HCEC 1CT (cell line): ENCODE data around the gene TRAM2.

Experiments
- DNase-seq: peaks from one replicate; pipeline ENCODE4 v3.0.0-alpha.2; 2017

Gene TRAM2, protein sequence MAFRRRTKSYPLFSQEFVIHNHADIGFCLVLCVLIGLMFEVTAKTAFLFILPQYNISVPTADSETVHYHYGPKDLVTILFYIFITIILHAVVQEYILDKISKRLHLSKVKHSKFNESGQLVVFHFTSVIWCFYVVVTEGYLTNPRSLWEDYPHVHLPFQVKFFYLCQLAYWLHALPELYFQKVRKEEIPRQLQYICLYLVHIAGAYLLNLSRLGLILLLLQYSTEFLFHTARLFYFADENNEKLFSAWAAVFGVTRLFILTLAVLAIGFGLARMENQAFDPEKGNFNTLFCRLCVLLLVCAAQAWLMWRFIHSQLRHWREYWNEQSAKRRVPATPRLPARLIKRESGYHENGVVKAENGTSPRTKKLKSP

GRCh38 chr6:52577022-52577777 lies at the start of gene TRAM2:
Gene TRAM2, minus strand, starts transcription at chr6:52577060. Its CDS starts 145 bp downstream, at chr6:52576915.
- DNase-seq: peak; percentile 88

- no peak for DNase-seq
Observed at GRCh38 chr6:52622810-52623209, 46.0 kb upstream of the TRAM2 start.

DNA sequence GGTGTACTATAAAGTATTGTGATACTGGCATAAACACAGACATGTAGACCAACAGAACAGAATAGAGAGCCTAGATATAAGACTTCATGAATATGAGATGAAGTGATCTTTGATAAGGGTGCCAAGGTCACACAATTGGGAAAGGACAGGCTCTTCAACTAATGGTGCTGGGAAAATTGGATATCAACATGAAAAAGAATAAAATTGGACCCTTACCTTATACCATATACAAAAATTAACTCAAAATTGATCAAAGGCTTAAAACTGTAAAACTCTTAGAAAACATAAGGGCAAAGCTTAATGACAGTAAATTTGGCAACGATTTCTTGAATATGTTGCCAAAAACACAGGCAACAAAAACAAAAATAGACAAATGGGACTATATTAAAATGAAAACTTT lies 44.8 kb upstream of the TRAM2 start:
- DNase-seq: no peak

DNA sequence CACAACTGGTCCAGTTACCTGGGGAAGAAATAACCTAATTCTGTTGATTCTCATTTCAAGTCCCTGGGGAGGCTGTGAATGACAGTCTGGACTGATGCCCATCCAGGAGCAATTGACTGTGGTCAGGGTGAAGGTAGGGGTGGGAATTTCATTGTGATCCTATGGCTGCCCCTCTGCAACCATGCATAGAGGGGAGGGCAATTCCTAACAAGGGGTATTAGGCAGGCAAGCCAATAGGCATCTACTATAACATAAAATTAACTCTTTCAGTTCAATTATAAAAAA lies 44.0 kb upstream of the TRAM2 start:
- no peak for DNase-seq

DNA sequence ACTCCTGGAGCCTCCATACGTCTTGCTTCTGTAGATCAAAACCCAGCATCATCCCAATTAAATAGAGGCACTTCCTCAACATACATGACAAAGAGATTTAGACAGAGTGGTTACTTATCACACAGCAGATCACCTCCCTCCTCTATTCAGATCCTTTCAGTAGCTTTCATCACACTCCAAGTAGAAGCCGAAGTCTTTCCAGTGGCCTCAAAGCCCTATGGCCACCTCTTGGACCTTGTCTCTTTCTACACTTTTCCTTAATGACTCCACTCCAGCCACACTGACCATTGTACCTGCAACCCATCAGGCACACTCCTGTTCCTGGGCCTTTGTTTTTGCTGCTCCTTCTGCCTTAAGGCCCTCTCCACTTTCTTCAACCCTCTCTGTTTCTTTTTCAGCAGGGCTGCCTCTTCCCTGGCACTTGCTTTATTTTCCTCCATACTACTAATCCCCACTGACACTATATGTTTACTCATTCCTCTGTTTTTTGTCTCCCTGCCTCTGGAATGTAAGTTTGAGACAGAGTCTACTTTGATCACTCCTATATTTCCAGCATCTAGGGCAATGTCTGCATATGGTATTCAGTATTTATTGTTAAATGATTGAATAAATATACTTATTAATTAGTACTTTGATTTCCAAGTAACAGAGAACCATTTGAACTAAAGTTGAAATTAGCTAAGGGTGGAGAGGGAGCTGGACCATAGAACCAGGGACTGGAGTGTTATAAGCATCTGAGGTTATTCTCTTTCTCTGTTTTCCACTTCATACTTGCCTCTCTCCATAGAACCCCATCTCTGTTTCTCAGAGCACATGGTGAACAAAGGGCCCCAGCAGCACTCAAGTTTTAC lies 43.4 kb upstream of the TRAM2 start:
- DNase-seq: no peak

DNA sequence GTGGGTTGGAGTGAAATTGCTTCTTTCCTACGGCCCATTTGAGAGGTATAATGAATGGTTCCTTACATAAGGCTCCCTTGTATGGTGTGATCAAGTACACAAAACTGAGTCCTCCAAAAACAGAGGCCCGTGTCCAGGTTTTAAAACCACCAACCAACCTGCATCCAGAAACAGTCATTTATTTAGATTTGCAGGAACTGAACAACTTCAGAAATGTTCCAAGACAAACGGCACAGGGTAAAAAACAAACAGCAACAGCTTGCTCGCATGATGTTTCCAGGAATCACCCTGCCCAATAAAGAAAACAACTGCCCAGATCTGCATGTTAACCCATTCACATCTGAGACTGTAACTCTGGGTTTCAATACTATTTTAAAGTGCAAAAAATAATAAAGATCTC lies 40.2 kb upstream of the TRAM2 start:
- no peak for DNase-seq

DNA sequence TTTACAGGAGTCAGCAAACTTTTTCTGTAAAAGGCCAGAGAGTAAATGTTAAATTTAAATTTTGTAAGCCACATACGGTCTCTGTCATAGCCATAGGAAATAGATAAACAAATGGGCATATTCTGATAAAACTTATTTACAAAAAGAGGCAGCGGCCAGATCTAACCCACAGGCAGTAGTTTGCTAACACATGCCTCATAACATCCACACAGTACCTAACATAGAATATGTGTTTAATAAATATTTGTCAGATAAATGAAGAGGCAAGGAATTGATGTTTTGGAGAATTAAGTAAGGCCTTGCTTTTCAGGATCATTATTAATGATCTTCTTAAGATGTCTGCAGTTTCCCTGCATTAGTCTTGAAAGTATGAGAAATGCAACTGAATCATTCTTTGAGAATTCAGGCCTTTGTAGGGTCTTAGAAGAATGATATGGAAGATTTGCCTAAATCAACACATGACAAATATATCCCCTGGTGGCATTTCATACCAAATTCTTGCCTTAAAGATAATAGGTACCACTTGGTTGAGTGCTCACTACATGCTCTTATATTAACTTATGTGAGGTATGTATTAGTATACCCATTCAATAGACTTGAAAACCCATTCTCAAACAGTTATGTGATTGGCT lies 39.3 kb upstream of the TRAM2 start:
- no peak for DNase-seq

DNA sequence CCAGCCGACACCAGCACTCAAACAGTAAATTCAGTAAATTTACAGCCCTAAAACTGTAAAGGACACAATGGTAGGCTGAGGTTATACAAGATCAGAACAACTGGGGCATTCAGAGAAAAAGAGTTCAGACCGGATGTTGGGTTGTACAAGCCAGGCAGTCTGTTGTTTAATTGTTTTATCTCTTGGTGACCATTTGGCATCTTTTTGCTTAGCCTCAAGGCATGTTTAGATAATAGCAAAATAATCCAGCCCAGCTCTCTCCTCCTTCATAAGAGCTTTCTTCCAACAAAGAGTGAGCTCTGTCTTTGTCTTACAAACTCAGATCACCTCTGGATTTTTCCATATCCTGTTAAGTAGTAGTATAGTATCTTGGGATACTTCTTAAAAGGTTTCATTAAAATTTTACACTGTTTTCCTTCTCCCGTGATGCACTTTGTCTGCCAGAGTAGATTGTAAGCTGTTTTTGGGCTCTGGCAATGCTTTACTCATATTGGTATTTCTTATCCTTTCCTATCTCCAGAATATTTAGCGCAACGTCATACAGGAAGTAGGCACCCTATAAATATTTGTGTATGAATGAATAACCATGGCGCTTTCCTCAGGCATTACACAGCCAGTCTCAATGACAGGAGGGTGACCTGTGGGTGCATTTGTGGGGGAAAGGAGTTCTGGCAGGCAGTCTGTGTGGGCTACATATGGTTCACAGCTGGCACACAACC lies 35.6 kb upstream of the TRAM2 start:
- peak; percentile 76 for DNase-seq

- DNase-seq: no peak
Observed at GRCh38 chr6:52611833-52612232, 35.0 kb upstream of the TRAM2 start.

GRCh38 chr6:52610745-52611355 lies 34.0 kb upstream of the TRAM2 start:
- peak; percentile 85 for DNase-seq

GRCh38 chr6:52610011-52610410 lies 33.2 kb upstream of the TRAM2 start:
- DNase-seq: peak; percentile 32

GRCh38 chr6:52605610-52606185 lies 28.8 kb upstream of the TRAM2 start:
- no peak for DNase-seq

DNA sequence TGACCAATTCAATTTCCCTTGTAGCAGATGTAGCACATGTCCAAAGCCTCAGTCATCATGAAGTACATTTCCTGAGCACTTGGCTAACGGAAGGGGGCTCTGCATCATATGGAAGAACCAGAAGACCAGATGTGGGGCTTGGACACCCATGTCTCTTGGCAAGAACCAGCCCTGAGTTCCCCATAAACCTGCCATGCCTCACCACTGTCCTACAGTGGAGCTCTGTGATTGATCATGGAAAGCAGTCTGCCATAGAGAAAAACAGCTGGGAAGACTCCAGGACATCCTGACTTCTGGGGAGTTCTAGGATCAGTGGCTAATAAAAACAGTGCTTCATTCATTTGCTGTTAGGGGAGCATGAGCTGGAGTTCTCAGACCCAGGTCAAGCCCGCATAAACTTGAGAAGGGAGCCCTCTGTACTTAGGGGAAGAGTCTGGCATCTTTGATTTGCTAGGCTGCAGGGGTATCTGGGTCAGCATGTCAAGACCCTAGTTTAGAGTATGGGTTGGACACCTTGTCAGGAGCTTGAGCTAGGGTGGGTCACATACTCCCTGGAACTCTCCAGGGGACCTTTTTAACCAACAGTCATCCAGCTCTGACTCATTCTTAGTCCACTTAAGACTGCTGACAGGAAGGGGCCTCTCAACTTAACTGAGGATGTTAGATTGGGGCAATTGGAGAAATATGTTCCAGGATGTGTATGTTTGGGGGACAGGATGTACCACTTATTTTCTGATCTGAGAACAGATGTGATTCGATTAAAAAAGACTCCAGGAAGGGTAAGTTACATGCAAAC lies 26.3 kb upstream of the TRAM2 start:
- peak; percentile 92 for DNase-seq

GRCh38 chr6:52598824-52599190 lies 21.9 kb upstream of the TRAM2 start:
- no peak for DNase-seq

DNA sequence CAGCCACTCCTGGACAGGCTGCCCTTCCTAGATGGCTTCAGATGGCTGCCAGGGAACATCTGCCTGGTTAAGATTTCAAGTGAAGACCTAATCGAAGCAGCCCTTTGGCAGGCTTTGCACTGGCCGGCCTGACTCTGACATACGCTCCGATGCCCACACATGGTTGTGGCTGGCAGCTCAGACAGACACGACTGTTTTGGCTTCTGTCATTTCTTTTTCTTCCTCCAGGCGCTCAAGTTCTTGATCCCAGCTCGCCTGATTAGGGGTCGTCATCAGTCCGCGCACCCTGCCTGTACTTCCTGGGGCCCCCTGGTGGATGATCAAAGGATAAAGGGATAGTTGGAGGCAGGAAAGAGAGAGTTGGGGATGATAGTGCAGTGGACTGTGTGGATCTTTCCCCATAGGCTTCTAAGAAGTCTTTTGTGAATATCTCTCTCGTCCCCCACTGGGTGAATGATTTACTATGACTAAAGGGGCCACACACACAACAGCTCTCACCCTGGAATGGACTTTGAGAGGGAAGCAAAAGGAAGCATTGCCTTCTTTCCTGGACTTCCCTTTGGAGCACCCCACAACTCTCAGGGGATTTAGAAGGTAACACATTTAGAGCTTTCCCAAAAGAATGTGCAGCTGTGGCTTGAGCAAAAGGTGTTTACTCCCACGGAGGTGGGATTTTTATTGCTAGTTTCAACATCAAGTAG lies 21.4 kb upstream of the TRAM2 start:
- peak; percentile 81 for DNase-seq

DNA sequence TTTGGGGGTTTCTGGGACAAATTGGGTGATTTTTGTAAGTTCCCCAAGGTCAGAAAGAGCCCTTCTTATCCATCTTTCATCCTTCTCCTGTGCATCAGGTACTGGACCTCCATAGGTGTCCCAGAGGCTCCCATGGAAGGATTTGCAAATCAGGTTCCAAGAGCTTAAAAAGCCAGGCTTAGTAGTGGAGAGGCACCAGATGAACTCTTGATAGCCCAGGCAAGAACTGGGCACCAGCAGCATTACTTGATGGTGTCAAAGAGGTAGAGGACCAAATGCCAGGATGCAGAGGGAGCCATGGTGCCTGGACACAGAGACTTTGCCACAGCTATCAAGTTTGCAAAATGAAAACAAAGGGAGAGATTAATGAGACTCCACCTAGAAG lies 20.9 kb upstream of the TRAM2 start:
- DNase-seq: no peak

GRCh38 chr6:52596371-52597028 lies 19.6 kb upstream of the TRAM2 start:
- peak; percentile 88 for DNase-seq

GRCh38 chr6:52595796-52596130 lies 18.9 kb upstream of the TRAM2 start:
- peak; percentile 72 for DNase-seq

- peak; percentile 96 for DNase-seq
Observed at GRCh38 chr6:52595000-52595795, 18.3 kb upstream of the TRAM2 start.
